Measurements from ENCODE around the gene AP1S1.
A peak's percentile ranks its signal among the peaks of the same experiment; 100 is the strongest.
"Not testable (repeated sequence)": the region's sequence is repeated elsewhere in the genome, so short reads cannot be mapped to it uniquely, and the experiment has no call there.

The AP1S1 gene

GRCh38 chr7:101118856-101119255 lies 35.4 kb upstream of the AP1S1 start:
- H3K4me3 ChIP-seq (replicated peaks in 1 of 2; ENCODE audit: low read depth in 2 of 2, low read length in 2 of 2): no peak overlapping the region
- DNase-seq (ENCODE audit: low read depth in 2 of 2): no peak
- TF ChIP-seq, protein P1, sequence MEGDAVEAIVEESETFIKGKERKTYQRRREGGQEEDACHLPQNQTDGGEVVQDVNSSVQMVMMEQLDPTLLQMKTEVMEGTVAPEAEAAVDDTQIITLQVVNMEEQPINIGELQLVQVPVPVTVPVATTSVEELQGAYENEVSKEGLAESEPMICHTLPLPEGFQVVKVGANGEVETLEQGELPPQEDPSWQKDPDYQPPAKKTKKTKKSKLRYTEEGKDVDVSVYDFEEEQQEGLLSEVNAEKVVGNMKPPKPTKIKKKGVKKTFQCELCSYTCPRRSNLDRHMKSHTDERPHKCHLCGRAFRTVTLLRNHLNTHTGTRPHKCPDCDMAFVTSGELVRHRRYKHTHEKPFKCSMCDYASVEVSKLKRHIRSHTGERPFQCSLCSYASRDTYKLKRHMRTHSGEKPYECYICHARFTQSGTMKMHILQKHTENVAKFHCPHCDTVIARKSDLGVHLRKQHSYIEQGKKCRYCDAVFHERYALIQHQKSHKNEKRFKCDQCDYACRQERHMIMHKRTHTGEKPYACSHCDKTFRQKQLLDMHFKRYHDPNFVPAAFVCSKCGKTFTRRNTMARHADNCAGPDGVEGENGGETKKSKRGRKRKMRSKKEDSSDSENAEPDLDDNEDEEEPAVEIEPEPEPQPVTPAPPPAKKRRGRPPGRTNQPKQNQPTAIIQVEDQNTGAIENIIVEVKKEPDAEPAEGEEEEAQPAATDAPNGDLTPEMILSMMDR (IDR thresholded peaks at IDR 0.05; ENCODE audit: low read depth, low read length): no peak

- H3K4me3 ChIP-seq (replicated peaks in 1 of 2; ENCODE audit: low read depth in 2 of 2, low read length in 2 of 2): no peak overlapping the region
- peak in 1 of 2 donors; percentile 62 for DNase-seq (ENCODE audit: low read depth in 2 of 2)
- TF ChIP-seq, protein P1 (IDR thresholded peaks at IDR 0.05; ENCODE audit: low read depth, low read length): no peak
Measured at GRCh38 chr7:101119876-101120275, 34.4 kb upstream of the AP1S1 start.

- TF ChIP-seq, protein P1 (IDR thresholded peaks at IDR 0.05; ENCODE audit: low read depth, low read length): no peak
- H3K4me3 ChIP-seq (replicated peaks in 1 of 2; ENCODE audit: low read depth in 2 of 2, low read length in 2 of 2): no peak overlapping the region
- DNase-seq (ENCODE audit: low read depth in 2 of 2): no peak
Measured at GRCh38 chr7:101120315-101120714, 34.0 kb upstream of the AP1S1 start.

DNA sequence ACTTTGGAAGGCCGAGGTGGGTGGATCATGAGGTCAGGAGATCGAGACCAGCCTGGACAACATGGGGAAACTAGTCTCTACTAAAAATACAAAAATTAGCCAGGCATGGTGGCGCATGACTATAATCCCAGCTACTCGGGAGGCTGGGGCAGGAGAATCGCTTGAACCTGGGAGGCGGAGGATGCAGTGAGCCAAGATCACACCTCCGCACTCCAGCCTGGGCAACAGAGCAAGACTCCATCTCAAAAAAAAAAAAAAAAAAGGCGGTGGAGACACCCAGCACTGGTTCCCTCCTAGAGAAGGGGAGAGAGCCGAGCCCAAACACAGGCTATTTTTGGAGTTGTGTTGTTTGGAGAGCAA lies 32.7 kb upstream of the AP1S1 start:
- H3K4me3 ChIP-seq (replicated peaks in 1 of 2; ENCODE audit: low read depth in 2 of 2, low read length in 2 of 2); DNase-seq (ENCODE audit: low read depth in 2 of 2): not testable (repeated sequence)

DNA sequence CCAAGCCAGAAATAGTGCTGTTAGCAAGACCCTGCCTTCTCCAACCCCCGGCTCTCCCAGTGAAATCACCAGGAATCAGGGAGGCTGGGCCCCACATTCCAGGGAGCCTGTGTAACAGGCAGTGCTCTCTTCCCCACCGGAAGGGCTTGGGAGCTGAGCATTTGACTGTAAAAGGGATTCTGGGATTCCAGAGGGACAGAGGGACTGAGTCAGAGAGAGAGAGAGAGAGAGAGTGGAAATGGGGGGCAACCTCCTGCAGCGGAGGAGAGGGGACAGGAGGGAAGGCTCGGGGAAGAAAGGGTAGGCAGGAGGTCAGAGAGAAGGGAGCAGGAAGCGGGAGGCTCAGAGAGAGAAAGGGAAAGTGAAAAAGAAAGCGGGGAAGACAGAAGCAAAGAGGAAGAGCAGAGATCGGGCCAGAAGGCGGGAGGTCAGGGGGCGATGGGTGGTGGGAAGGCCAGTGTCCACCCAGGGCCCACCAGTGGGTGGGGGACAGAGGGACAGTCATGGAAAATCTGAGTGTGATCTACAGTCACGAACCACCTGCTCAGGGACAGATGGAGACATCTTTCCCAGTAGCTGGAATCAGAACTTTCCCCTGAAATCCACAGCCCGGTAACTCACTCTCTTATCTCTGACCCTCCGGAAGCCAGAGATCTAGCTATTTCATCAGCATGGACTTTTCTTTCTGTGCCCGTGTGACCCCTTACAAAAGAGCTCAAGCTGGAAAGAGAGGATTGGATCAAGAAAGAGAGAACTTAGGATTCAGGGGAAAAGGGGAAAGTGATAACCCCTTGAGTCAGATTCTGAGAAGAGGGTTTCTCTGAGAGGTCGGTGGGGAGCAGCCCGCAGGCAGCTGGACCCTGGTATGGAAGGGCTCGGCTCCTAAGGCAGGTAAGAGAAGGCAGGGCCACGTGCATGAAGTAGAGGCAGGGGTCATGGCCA lies 32.0 kb upstream of the AP1S1 start:
- H3K4me3 ChIP-seq (replicated peaks in 1 of 2; ENCODE audit: low read depth in 2 of 2, low read length in 2 of 2): peak overlapping the region; percentile 27
- DNase-seq (ENCODE audit: low read depth in 2 of 2): peak; percentile 99
- TF ChIP-seq, protein P1 (IDR thresholded peaks at IDR 0.05; ENCODE audit: low read depth, low read length): no peak

GRCh38 chr7:101122933-101123702 lies 31.2 kb upstream of the AP1S1 start:
- no peak for DNase-seq (ENCODE audit: low read depth in 2 of 2)
- TF ChIP-seq, protein P1 (IDR thresholded peaks at IDR 0.05; ENCODE audit: low read depth, low read length): no peak
- no peak overlapping the region for H3K4me3 ChIP-seq (replicated peaks in 1 of 2; ENCODE audit: low read depth in 2 of 2, low read length in 2 of 2)

GRCh38 chr7:101123703-101124068 lies 30.6 kb upstream of the AP1S1 start:
- no peak for DNase-seq (ENCODE audit: low read depth in 2 of 2)
- TF ChIP-seq, protein P1 (IDR thresholded peaks at IDR 0.05; ENCODE audit: low read depth, low read length): no peak
- H3K4me3 ChIP-seq (replicated peaks in 1 of 2; ENCODE audit: low read depth in 2 of 2, low read length in 2 of 2): no peak overlapping the region
